ENCODE results near the gene ABCA1. TPM values are rescaled to one million over a fixed set of nuclear protein-coding genes. Genes with fewer than 3 reads are reported as not detected.

Gene ABCA1
- total RNA-seq, 1 donor: 43.4 TPM

- Histone ChIP-seq H3K9me3 (ENCODE audit: low read depth, low read length) (no peaks in the 10 kb centered on the region), H3K27me3 (ENCODE audit: insufficient read depth, low read length) (no peaks in the 10 kb centered on the region), H3K4me3 (ENCODE audit: low read length) (no peak overlapping the region), H3K4me1 (ENCODE audit: insufficient read depth, low read length) (peaks cover 17% of the 10 kb centered on the region)
Measured at GRCh38 chr9:104836235-104836634, 91.7 kb downstream of the ABCA1 start.

GRCh38 chr9:104835161-104835560 lies 92.8 kb downstream of the ABCA1 start:
- Histone ChIP-seq H3K9me3 (ENCODE audit: low read depth, low read length) (no peaks in the 10 kb centered on the region), H3K27me3 (ENCODE audit: insufficient read depth, low read length) (no peaks in the 10 kb centered on the region), H3K4me1 (ENCODE audit: insufficient read depth, low read length) (peaks cover 21% of the 10 kb centered on the region), H3K4me3 (ENCODE audit: low read length) (no peak overlapping the region)

GRCh38 chr9:104833696-104834095 lies 94.3 kb downstream of the ABCA1 start:
- Histone ChIP-seq H3K9me3 (ENCODE audit: low read depth, low read length) (no peaks in the 10 kb centered on the region), H3K27me3 (ENCODE audit: insufficient read depth, low read length) (no peaks in the 10 kb centered on the region), H3K4me1 (ENCODE audit: insufficient read depth, low read length) (peaks cover 31% of the 10 kb centered on the region), H3K4me3 (ENCODE audit: low read length) (no peak overlapping the region)

GRCh38 chr9:104831681-104832080 lies 96.3 kb downstream of the ABCA1 start:
- H3K9me3 ChIP-seq (ENCODE audit: low read depth, low read length): no peaks in the 10 kb centered on the region
- H3K4me1 ChIP-seq (ENCODE audit: insufficient read depth, low read length): peaks cover 30% of the 10 kb centered on the region
- H3K27me3 ChIP-seq (ENCODE audit: insufficient read depth, low read length): no peaks in the 10 kb centered on the region
- H3K4me3 ChIP-seq (ENCODE audit: low read length): no peak overlapping the region

- Histone ChIP-seq H3K9me3 (ENCODE audit: low read depth, low read length) (no peaks in the 10 kb centered on the region), H3K4me3 (ENCODE audit: low read length) (no peak overlapping the region), H3K27me3 (ENCODE audit: insufficient read depth, low read length) (no peaks in the 10 kb centered on the region), H3K4me1 (ENCODE audit: insufficient read depth, low read length) (peaks cover 14% of the 10 kb centered on the region)
Measured at GRCh38 chr9:104826911-104827310, 101.0 kb downstream of the ABCA1 start.

- Histone ChIP-seq H3K27me3 (ENCODE audit: insufficient read depth, low read length) (no peaks in the 10 kb centered on the region), H3K9me3 (ENCODE audit: low read depth, low read length) (no peaks in the 10 kb centered on the region), H3K4me3 (ENCODE audit: low read length) (no peak overlapping the region), H3K4me1 (ENCODE audit: insufficient read depth, low read length) (peaks cover 14% of the 10 kb centered on the region)
Measured at GRCh38 chr9:104826079-104826775, 101.7 kb downstream of the ABCA1 start.

GRCh38 chr9:104820336-104820735 lies 107.6 kb downstream of the ABCA1 start:
- H3K4me3 ChIP-seq (ENCODE audit: low read length): no peak overlapping the region
- no peaks in the 10 kb centered on the region for H3K27me3 ChIP-seq (ENCODE audit: insufficient read depth, low read length)
- H3K9me3 ChIP-seq (ENCODE audit: low read depth, low read length): no peaks in the 10 kb centered on the region
- no peaks in the 10 kb centered on the region for H3K4me1 ChIP-seq (ENCODE audit: insufficient read depth, low read length)

- no peaks in the 10 kb centered on the region for H3K4me1 ChIP-seq (ENCODE audit: insufficient read depth, low read length)
- H3K27me3 ChIP-seq (ENCODE audit: insufficient read depth, low read length): no peaks in the 10 kb centered on the region
- no peak overlapping the region for H3K4me3 ChIP-seq (ENCODE audit: low read length)
- H3K9me3 ChIP-seq (ENCODE audit: low read depth, low read length): no peaks in the 10 kb centered on the region
Measured at GRCh38 chr9:104819033-104819432, 108.9 kb downstream of the ABCA1 start.

GRCh38 chr9:104817437-104817836 lies 110.5 kb downstream of the ABCA1 start:
- H3K4me3 ChIP-seq (ENCODE audit: low read length): no peak overlapping the region
- H3K27me3 ChIP-seq (ENCODE audit: insufficient read depth, low read length): no peaks in the 10 kb centered on the region
- no peaks in the 10 kb centered on the region for H3K9me3 ChIP-seq (ENCODE audit: low read depth, low read length)
- H3K4me1 ChIP-seq (ENCODE audit: insufficient read depth, low read length): no peaks in the 10 kb centered on the region

GRCh38 chr9:104815851-104816565 lies 111.9 kb downstream of the ABCA1 start:
- no peaks in the 10 kb centered on the region for H3K27me3 ChIP-seq (ENCODE audit: insufficient read depth, low read length)
- no peak overlapping the region for H3K4me3 ChIP-seq (ENCODE audit: low read length)
- H3K4me1 ChIP-seq (ENCODE audit: insufficient read depth, low read length): no peaks in the 10 kb centered on the region
- H3K9me3 ChIP-seq (ENCODE audit: low read depth, low read length): no peaks in the 10 kb centered on the region

GRCh38 chr9:104810421-104811339 lies 117.3 kb downstream of the ABCA1 start:
- Histone ChIP-seq H3K4me1 (ENCODE audit: insufficient read depth, low read length) (no peaks in the 10 kb centered on the region), H3K27me3 (ENCODE audit: insufficient read depth, low read length) (no peaks in the 10 kb centered on the region), H3K4me3 (ENCODE audit: low read length) (no peak overlapping the region), H3K9me3 (ENCODE audit: low read depth, low read length) (no peaks in the 10 kb centered on the region)

- Histone ChIP-seq H3K4me1 (ENCODE audit: insufficient read depth, low read length) (no peaks in the 10 kb centered on the region), H3K4me3 (ENCODE audit: low read length) (no peak overlapping the region), H3K9me3 (ENCODE audit: low read depth, low read length) (no peaks in the 10 kb centered on the region), H3K27me3 (ENCODE audit: insufficient read depth, low read length) (no peaks in the 10 kb centered on the region)
Measured at GRCh38 chr9:104808035-104808614, 119.8 kb downstream of the ABCA1 start.

- H3K9me3 ChIP-seq (ENCODE audit: low read depth, low read length): no peaks in the 10 kb centered on the region
- H3K4me3 ChIP-seq (ENCODE audit: low read length): no peak overlapping the region
- no peaks in the 10 kb centered on the region for H3K27me3 ChIP-seq (ENCODE audit: insufficient read depth, low read length)
- no peaks in the 10 kb centered on the region for H3K4me1 ChIP-seq (ENCODE audit: insufficient read depth, low read length)
Measured at GRCh38 chr9:104805441-104805840, 122.5 kb downstream of the ABCA1 start.

GRCh38 chr9:104802906-104803305 lies 125.0 kb downstream of the ABCA1 start:
- no peaks in the 10 kb centered on the region for H3K27me3 ChIP-seq (ENCODE audit: insufficient read depth, low read length)
- H3K9me3 ChIP-seq (ENCODE audit: low read depth, low read length): no peaks in the 10 kb centered on the region

GRCh38 chr9:104802110-104802509 lies 125.8 kb downstream of the ABCA1 start:
- no peaks in the 10 kb centered on the region for H3K4me1 ChIP-seq (ENCODE audit: insufficient read depth, low read length)
- H3K9me3 ChIP-seq (ENCODE audit: low read depth, low read length): no peaks in the 10 kb centered on the region
- no peak overlapping the region for H3K4me3 ChIP-seq (ENCODE audit: low read length)
- H3K27me3 ChIP-seq (ENCODE audit: insufficient read depth, low read length): no peaks in the 10 kb centered on the region

More at GRCh38 chr9:104802906-104803305, 125.0 kb downstream of the ABCA1 start:
- Histone ChIP-seq H3K4me1 (ENCODE audit: insufficient read depth, low read length) (no peaks in the 10 kb centered on the region), H3K4me3 (ENCODE audit: low read length) (no peak overlapping the region)
